SK-N-SH (cell line): ENCODE measurements around the gene CHMP4A.

Experiments used
- CTCF ChIP-seq: fragments of 200-600 bp; sonication (generic); IDR thresholded peaks from 2 replicates; pipeline ENCODE4 v1.6.1; 2017; ENCODE audit warnings: antibody characterized with exemption, mild to moderate bottlenecking, moderate library complexity
- EP300 ChIP-seq, 2 experiments: IDR thresholded peaks; 2 replicates each; pipeline versions ENCODE4 v1.4.0 to v1.6.1; 2012; ENCODE audit warnings: borderline replicate concordance in 1 of 2, low read depth in 1 of 2, low read length in 1 of 2
- FOXJ3 ChIP-seq: sonication (generic); formaldehyde crosslinking; IDR thresholded peaks from 2 replicates; pipeline ENCODE4 v1.5.1; 2020; ENCODE audit warnings: mild to moderate bottlenecking, missing genetic modification reagents
- FOXM1 ChIP-seq: IDR thresholded peaks from 2 replicates; pipeline ENCODE4 v1.4.0; 2012; ENCODE audit warnings: low read depth, mild to moderate bottlenecking
- MXI1 ChIP-seq: IDR thresholded peaks from 2 replicates; pipeline ENCODE4 v1.6.1; 2012; ENCODE audit warnings: mild to moderate bottlenecking, low read depth, low read length, improper control_type of control experiment
- NFIC ChIP-seq: IDR thresholded peaks from 2 replicates; pipeline ENCODE4 v1.4.0; 2012; ENCODE audit warnings: borderline replicate concordance
- POLR2AphosphoS5 ChIP-seq: IDR thresholded peaks from 2 replicates; pipeline ENCODE4 v1.6.1; 2012; ENCODE audit warnings: low read depth, low read length
- RCOR1 ChIP-seq: fragments of 150-350 bp; IDR thresholded peaks from 2 replicates; pipeline ENCODE4 v1.6.1; 2017; ENCODE audit warnings: antibody characterized with exemption, low read length
- RFX5 ChIP-seq: IDR thresholded peaks from 2 replicates; pipeline ENCODE4 v1.6.1; 2012; ENCODE audit warnings: mild to moderate bottlenecking, improper control_type of control experiment, low read length
- TAF1 ChIP-seq: IDR thresholded peaks from 2 replicates; pipeline ENCODE4 v1.6.1; 2012; ENCODE audit warnings: low read depth, mild to moderate bottlenecking, low read length, moderate library complexity, borderline replicate concordance
- TCF12 ChIP-seq: IDR thresholded peaks from 2 replicates; pipeline ENCODE4 v1.4.0; 2012
- TEAD4 ChIP-seq: IDR thresholded peaks from 2 replicates; pipeline ENCODE4 v1.4.0; 2012; ENCODE audit warnings: mild to moderate bottlenecking, borderline replicate concordance; ENCODE audit not compliant: insufficient read depth
- USF2 ChIP-seq: fragments of 150-350 bp; IDR thresholded peaks from 2 replicates; pipeline ENCODE4 v1.6.1; 2017; ENCODE audit warnings: antibody characterized with exemption, low read length, low read depth, borderline replicate concordance
- TF ChIP-seq, protein P1 (sequence below): IDR thresholded peaks from 2 replicates; pipeline ENCODE4 v1.4.0; 2012; ENCODE audit warnings: low read depth, borderline replicate concordance

DNA sequence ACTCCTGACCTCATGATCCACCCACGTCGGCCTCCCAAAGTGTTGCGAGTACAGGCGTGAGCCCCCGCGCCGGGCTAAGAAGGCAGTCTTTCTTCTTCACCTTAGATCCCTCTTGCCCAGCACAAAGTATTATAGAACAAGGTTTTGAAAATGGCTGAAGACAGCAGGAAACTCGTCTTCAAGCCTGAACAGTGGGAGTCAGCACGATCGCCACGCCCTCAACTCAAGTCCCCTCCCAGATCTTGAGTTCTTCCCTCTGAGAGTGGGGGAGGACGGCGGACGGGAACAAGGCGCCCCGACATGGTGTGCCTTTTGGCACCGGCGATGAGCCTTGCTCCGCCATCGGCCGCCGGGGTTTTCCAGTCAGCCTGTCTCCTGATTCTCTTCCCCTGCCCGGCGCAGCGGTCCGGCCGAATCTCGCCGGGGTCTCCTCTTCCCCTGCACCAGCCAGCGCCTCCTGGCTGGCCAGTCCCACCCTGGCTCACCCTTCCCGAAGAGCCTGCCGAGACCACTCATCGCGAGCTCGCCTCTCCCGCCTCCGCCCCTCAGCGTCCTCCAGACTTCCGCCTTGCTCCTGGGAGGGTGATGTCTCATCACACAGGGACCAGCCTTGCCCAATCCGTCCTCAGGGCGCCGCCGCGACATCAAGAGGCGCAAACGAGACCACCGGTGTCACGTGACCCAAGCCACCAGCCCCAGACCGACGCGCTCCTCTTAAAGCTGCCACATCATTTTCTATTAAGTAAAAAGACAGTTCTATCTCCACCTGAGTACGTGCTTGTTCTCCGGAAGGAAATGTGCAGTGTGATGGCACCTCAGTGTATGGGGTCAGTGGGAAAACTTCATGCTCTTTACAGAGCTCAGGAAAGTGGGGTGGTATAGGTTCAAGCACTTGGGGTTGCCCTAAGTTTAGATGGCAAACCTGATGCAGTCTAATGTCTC, at the start of gene CHMP4A:
- no peak for TF ChIP-seq RCOR1
- TF ChIP-seq CTCF = peak; percentile 25; the same call in 1 of the 2 replicates
- peak; percentile 91 for TF ChIP-seq USF2
- TF ChIP-seq TCF12 = peak; percentile 41; the same call in 1 of the 2 replicates
- TF ChIP-seq, protein P1, sequence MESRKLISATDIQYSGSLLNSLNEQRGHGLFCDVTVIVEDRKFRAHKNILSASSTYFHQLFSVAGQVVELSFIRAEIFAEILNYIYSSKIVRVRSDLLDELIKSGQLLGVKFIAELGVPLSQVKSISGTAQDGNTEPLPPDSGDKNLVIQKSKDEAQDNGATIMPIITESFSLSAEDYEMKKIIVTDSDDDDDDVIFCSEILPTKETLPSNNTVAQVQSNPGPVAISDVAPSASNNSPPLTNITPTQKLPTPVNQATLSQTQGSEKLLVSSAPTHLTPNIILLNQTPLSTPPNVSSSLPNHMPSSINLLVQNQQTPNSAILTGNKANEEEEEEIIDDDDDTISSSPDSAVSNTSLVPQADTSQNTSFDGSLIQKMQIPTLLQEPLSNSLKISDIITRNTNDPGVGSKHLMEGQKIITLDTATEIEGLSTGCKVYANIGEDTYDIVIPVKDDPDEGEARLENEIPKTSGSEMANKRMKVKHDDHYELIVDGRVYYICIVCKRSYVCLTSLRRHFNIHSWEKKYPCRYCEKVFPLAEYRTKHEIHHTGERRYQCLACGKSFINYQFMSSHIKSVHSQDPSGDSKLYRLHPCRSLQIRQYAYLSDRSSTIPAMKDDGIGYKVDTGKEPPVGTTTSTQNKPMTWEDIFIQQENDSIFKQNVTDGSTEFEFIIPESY = peak; percentile 94
- peak; percentile 41 for TF ChIP-seq TAF1
- no peak for TF ChIP-seq TEAD4
- 0 out of 2 replicates have a peak, but pooled peaks have one; percentile 32 for TF ChIP-seq RFX5
- TF ChIP-seq FOXM1 = no peak
- no peak for TF ChIP-seq EP300 (IDR thresholded peaks at IDR 0.05; ENCODE audit: borderline replicate concordance in 1 of 2, low read depth in 1 of 2, low read length in 1 of 2)
- no peak for TF ChIP-seq FOXJ3
- TF ChIP-seq MXI1 = peak; percentile 79
- peak; percentile 95 for TF ChIP-seq POLR2AphosphoS5
- TF ChIP-seq NFIC = 0 out of 2 replicates have a peak, but pooled peaks have one; percentile 5
